ENCODE results near the gene HDHD2.

Gene HDHD2

DNA sequence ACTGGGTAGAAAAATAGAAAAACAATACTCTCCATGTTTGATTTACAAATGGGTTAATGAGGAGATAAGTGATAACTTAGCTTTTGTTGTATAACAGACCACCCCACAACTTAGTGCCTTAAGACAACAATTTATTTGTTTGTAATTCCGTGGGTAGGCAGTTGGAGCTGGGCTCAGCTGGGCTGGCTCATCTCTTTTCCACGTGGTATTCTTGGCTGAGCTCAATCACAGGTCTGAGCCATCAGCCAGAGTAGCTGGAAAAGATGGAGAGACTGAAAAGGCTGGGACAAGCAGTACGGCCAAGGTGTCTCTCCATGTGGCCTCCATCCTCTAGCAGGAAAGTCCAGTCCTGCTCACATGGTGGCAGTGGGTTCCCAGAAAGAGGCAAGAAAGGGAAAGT, 82.7 kb downstream of the HDHD2 start:
- no peak overlapping the region for H3K4me3 ChIP-seq (ENCODE audit: low read length)
- no peaks in the 10 kb centered on the region for H3K27me3 ChIP-seq (ENCODE audit: control insufficient read depth, insufficient read depth, low read length)
- no peak overlapping the region for H3K27ac ChIP-seq (ENCODE audit: low read length)
- H3K9me3 ChIP-seq (ENCODE audit: control insufficient read depth, insufficient read depth, low read length) = no peaks in the 10 kb centered on the region
- H3K36me3 ChIP-seq (ENCODE audit: control insufficient read depth, insufficient read depth, low read length) = no peaks in the 10 kb centered on the region
- WGBS (ENCODE audit: insufficient coverage, insufficient read length) = no CpG with 5 or more reads among the region's 3 CpGs
- no peak for DNase-seq (ENCODE audit: low read depth, low spot score)
- no peaks in the 10 kb centered on the region; the same call in 1 of the 2 replicates for H3K4me1 ChIP-seq (ENCODE audit: control insufficient read depth, insufficient read depth, low read length)

DNA sequence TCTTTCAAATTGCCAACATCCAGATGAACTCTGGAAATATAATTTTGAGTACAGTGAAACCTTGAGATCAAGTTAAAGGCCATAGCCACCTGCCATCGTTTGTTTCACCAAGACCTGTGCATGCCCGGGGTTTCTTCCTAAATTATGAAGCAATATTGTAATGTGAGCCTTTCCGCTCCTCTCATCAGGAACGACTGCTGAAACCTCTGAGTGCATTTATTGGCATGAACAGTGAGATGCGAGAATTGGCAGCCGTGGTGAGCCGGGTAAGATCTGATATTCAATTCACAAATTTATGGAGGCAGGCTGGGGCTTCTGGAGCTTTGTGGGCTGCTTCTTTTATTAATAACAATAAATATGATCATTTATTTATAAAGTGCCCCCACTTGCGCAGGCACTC, 87.2 kb downstream of the HDHD2 start:
- WGBS (ENCODE audit: insufficient coverage, insufficient read length) = no CpG with 5 or more reads among the region's 8 CpGs
- H3K4me3 ChIP-seq (ENCODE audit: low read length) = no peak overlapping the region
- no peaks in the 10 kb centered on the region for H3K9me3 ChIP-seq (ENCODE audit: control insufficient read depth, insufficient read depth, low read length)
- H3K27ac ChIP-seq (ENCODE audit: low read length) = no peak overlapping the region
- no peaks in the 10 kb centered on the region for H3K36me3 ChIP-seq (ENCODE audit: control insufficient read depth, insufficient read depth, low read length)
- no peaks in the 10 kb centered on the region for H3K4me1 ChIP-seq (ENCODE audit: control insufficient read depth, insufficient read depth, low read length)
- DNase-seq (ENCODE audit: low read depth, low spot score) = no peak
- no peaks in the 10 kb centered on the region for H3K27me3 ChIP-seq (ENCODE audit: control insufficient read depth, insufficient read depth, low read length)

DNA sequence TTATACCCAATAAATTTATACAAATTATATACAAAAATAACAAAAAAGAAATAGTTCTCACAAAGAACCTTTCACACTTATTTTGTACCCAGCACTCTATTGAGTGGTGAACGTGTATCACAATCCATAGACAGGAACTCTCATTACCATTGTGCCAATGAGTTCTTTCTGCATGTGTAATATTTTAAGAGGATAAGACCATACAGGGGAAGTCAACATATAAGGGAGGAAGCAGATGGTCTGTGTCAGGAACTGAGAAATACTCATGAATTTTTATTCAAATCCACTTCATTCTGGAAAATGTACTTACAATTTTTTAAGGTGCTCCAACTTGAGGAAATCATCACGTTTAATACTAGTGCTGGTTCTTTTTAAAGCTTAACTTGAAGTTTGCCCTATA, 87.8 kb downstream of the HDHD2 start:
- Histone ChIP-seq H3K27me3 (ENCODE audit: control insufficient read depth, insufficient read depth, low read length) (no peaks in the 10 kb centered on the region), H3K9me3 (ENCODE audit: control insufficient read depth, insufficient read depth, low read length) (no peaks in the 10 kb centered on the region), H3K4me3 (ENCODE audit: low read length) (no peak overlapping the region), H3K4me1 (ENCODE audit: control insufficient read depth, insufficient read depth, low read length) (no peaks in the 10 kb centered on the region), H3K27ac (ENCODE audit: low read length) (no peak overlapping the region), H3K36me3 (ENCODE audit: control insufficient read depth, insufficient read depth, low read length) (no peaks in the 10 kb centered on the region)
- no CpG with 5 or more reads among the region's 2 CpGs for WGBS (ENCODE audit: insufficient coverage, insufficient read length)
- DNase-seq (ENCODE audit: low read depth, low spot score) = no peak
